Right lobe of liver (tissue), 6 donors: ENCODE data around the gene HIGD2A. TPM values are rescaled to one million over a fixed set of nuclear protein-coding genes. Genes with fewer than 3 reads are reported as not detected.
A peak's percentile ranks its signal among the peaks of the same experiment; 100 is the strongest.

Source experiments
- ATAC-seq, 4 donors: fragments of 200-7000 bp; cut with Tn5 transposase; one replicate each; pipeline ENCODE4 v1.9.1; 2020; ENCODE audit warnings: mild to moderate bottlenecking in 4 of 4, moderate library complexity in 4 of 4
- DNase-seq, 3 donors: peaks; one replicate each; pipeline ENCODE4 v3.0.0-alpha.2; 2020
- H3K27ac ChIP-seq, 3 donors: fragments of 200-600 bp; one replicate each; pipeline ENCODE4 v1.8.0; 2022
- H3K27me3 ChIP-seq, 2 donors: fragments of 200-600 bp; one replicate each; pipeline ENCODE4 v1.8.0; 2022
- H3K36me3 ChIP-seq, 4 donors: fragments of 200-600 bp; sonication (generic) in 1 of 4; one replicate each; pipeline versions ENCODE4 v1.5.1 to v1.8.0; 2017 to 2022; ENCODE audit warnings: control low read depth in 1 of 4
- H3K4me1 ChIP-seq, 4 donors: fragments of 200-600 bp; sonication (generic) in 1 of 4; one replicate each; pipeline versions ENCODE4 v1.5.1 to v1.8.0; 2017 to 2022; ENCODE audit warnings: control low read depth in 1 of 4
- H3K4me3 ChIP-seq, 3 donors: fragments of 200-600 bp; one replicate each; pipeline ENCODE4 v1.8.0; 2022
- H3K9me3 ChIP-seq, 4 donors: fragments of 200-600 bp; sonication (generic) in 1 of 4; one replicate each; pipeline versions ENCODE4 v1.5.1 to v1.8.0; 2017 to 2022; ENCODE audit warnings: control low read depth in 1 of 4
- POLR2A ChIP-seq: fragments of 450-650 bp; IDR thresholded peaks from one replicate; pipeline ENCODE4 v1.6.1; 2017; ENCODE audit warnings: antibody characterized with exemption, mild to moderate bottlenecking
- WGBS: methylation state at CpG from one replicate; pipeline ENCODE4 v1.1.6; 2018; ENCODE audit warnings: low coverage, low lambda C conversion rate; ENCODE audit not compliant: insufficient coverage; ENCODE audit errors: missing lambda C conversion rate; 5-methylcytosine and 5-hydroxymethylcytosine counted together
- intact Hi-C, 2 donors: fragments of 100-400 bp; cut with DNase I; formaldehyde crosslinking; loops; one replicate each; pipeline versions ENCODE4 v1.11.2 to v1.14.1; 2022
- total RNA-seq, 6 experiments: library from RNA; depleted of rRNA in 2 of 6; stranded (reverse); fragments of >200 nt in 2 of 6; fragmentation: NEBNext Ultra II Directional in 3 of 6; extraction: Animal tissue kit (Norgen Biotek cat#: 25700) in 3 of 6; gene quantifications; one replicate each; pipeline versions ENCODE4 v1.1.0 to v1.2.4, GENCODE V29; 2016 to 2023
- TF ChIP-seq, protein P1 (sequence below), 4 donors: fragments of 200-600 bp in 3 of 4; fragments of 450-650 bp in 1 of 4; IDR thresholded peaks; one replicate each; pipeline versions ENCODE4 v1.5.1 to v1.8.0; 2016 to 2022; ENCODE audit warnings: antibody characterized with exemption in 4 of 4, mild to moderate bottlenecking in 2 of 4
- donor health status: DM: no; HTN: yes; CAD: no.
- donor health status: DM: no; HTN: no; CAD: no.
- donor health status: DM: no; HTN: no; CAD: no.
- donor health status: DM: no; HTN: yes; CAD: no.
- donor health status: DM: no; HTN: yes; CAD: no.

HIGD2A gene
- total RNA-seq, 6 experiments from 2014 or later = 39.0 to 107 (median 56.5) TPM

GRCh38 chr5:176415240-176415951, 26.8 kb downstream of the HIGD2A start:
- DNase-seq (no peak), ATAC-seq (peak in 1 of 4 donors; percentile 2)
- H3K4me1 ChIP-seq = peaks cover 0 to 21% (median 2%) of the 10 kb centered on the region in 4 donors
- H3K27me3 ChIP-seq = no peaks in the 10 kb centered on the region
- H3K4me3 ChIP-seq = peak overlapping the region; percentile 81 to 95 (median 89)
- intact Hi-C loops = loop anchor here in 1 of 2 donors (10.0 kb wide), 1 partner anchor 239 kb away; no protein-coding TSS in a partner anchor
- H3K27ac ChIP-seq = peak overlapping the region; percentile 84 to 88 (median 87)
- whole genome bisulfite sequencing = 37% methylated on average over 8 of the region's 13 CpGs
- no peaks in the 10 kb centered on the region for H3K9me3 ChIP-seq
- H3K36me3 ChIP-seq = no peaks in the 10 kb centered on the region
- TF ChIP-seq, protein P1, sequence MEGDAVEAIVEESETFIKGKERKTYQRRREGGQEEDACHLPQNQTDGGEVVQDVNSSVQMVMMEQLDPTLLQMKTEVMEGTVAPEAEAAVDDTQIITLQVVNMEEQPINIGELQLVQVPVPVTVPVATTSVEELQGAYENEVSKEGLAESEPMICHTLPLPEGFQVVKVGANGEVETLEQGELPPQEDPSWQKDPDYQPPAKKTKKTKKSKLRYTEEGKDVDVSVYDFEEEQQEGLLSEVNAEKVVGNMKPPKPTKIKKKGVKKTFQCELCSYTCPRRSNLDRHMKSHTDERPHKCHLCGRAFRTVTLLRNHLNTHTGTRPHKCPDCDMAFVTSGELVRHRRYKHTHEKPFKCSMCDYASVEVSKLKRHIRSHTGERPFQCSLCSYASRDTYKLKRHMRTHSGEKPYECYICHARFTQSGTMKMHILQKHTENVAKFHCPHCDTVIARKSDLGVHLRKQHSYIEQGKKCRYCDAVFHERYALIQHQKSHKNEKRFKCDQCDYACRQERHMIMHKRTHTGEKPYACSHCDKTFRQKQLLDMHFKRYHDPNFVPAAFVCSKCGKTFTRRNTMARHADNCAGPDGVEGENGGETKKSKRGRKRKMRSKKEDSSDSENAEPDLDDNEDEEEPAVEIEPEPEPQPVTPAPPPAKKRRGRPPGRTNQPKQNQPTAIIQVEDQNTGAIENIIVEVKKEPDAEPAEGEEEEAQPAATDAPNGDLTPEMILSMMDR (IDR thresholded peaks at IDR 0.05) = no peak
- no peak for TF ChIP-seq POLR2A

DNA sequence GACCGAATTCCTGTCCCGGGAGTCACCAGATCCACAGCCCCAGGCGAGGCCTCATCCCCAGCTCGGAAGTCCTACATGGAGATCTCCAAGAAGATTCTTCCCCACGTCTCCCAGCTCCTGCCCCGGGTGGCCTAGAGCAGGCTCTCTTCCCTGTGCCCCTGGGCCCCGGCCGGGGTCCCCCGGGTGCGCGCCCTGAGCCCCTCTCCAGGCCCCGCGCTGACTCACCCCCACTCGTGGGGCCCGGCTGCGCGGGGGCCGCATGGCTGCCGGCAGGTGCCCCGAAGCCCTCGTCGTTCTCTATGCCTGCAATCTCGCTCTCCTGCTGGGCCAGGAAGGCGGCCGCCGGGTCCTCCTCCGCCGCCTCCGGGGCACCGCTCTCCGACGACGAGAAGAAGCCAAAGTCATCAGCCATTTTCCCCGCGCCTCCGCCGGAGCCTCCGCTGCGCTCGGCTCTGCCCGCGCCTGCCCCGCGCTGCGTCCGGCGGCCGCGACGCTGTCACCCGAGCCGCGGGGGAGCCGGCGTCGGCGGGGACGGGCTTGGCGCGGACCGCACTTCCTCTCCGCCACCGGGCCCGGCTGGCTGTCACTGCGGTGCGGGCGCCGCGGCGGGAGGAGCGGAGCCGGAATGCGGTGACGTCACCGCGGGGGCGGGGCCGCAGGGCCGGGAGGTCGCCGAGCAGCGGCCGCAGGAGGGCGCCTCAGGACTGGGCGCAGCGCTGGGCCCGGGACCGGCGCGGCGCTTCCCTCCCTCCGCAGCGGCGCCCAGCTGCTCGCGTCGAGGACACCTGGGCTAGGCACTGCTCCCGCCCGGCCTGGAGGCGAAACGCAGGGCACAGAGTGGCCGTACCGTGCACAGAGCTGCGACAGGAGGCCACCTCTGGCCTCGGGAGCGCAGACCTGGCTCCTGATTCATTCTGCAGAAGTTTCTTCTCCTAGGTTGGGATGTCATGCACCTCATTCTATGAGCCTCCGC, 27.7 kb downstream of the HIGD2A start, which contains the start of gene CLTB:
CLTB (minus strand) TSS at position 588 of the 973 bp plus-strand sequence; CDS start at position 412, 176 bp downstream.
- peak; percentile 95 to 99 (median 98) for ATAC-seq
- DNase-seq = peak; percentile 95 to 96 (median 95)
- TF ChIP-seq, protein P1 (IDR thresholded peaks at IDR 0.05) = peak; percentile 75 to 96 (median 87)
- TF ChIP-seq POLR2A = peak; percentile 98
- no peaks in the 10 kb centered on the region for H3K9me3 ChIP-seq
- no peaks in the 10 kb centered on the region for H3K36me3 ChIP-seq
- peaks cover 0 to 21% (median 2%) of the 10 kb centered on the region in 4 donors for H3K4me1 ChIP-seq
- peak within 1 kb of the TSS; percentile 81 to 95 (median 89) for H3K4me3 ChIP-seq
- WGBS = 0% methylated on average over 30 of the region's 107 CpGs
- peak within 1 kb of the TSS; percentile 84 to 88 (median 87) for H3K27ac ChIP-seq
- intact Hi-C loops = loop anchor here in 1 of 2 donors (10.0 kb wide), 1 partner anchor 239 kb away; no protein-coding TSS in a partner anchor
- no peaks in the 10 kb centered on the region for H3K27me3 ChIP-seq

DNA sequence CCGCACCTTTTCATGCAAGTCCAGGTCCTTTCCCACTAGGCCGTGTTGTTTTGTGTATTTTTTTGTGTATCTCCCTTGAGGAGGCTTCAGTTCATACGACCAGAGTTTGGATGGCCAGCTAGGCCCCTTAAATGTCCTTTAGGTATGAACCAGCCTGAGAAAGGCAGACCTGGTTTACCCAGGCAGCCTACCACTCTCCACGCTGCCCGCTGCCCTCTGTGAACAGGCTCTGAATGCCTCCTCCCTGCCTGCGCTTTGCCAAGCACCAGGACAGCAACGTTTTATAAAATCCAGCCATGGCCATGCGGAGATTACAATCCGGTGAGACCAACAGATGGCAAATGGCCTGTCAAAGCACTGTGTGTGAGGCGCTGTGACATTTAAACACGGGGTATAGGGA, 28.4 kb downstream of the HIGD2A start:
- ATAC-seq (no peak), DNase-seq (no peak)
- H3K4me3 ChIP-seq = peak overlapping the region in 1 of 3 donors; percentile 89
- no peaks in the 10 kb centered on the region for H3K27me3 ChIP-seq
- H3K36me3 ChIP-seq = no peaks in the 10 kb centered on the region
- no peak for TF ChIP-seq POLR2A
- H3K4me1 ChIP-seq = peaks cover 0 to 21% (median 2%) of the 10 kb centered on the region in 4 donors
- no peaks in the 10 kb centered on the region for H3K9me3 ChIP-seq
- peak overlapping the region in 2 of 3 donors; percentile 20 to 62 for H3K27ac ChIP-seq
- intact Hi-C loops = loop anchor here in 1 of 2 donors (10.0 kb wide), 1 partner anchor 238 kb away; no protein-coding TSS in a partner anchor
- WGBS = 88% methylated on average over 11 of the region's 11 CpGs

DNA sequence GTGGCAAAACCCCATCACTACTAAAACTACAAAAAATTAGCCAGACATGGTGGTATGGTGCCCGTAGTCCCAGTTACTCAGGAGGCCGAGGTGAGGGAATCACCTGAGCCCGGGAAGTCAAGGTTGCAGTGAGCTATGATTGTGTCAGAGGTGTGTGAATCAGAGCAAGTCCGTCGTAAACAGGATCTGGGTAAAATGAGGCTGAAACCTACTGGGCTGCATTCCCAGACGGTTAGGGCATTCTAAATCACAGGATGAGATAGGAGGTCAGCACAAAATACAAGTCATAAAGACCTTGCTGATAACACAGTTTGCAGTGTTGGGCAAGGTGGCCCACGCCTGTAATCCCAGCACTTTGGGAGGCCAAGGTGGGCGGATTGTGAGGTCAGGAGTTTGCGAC, 29.7 kb downstream of the HIGD2A start:
- Histone ChIP-seq H3K27me3 (no peaks in the 10 kb centered on the region), H3K9me3 (no peaks in the 10 kb centered on the region), H3K27ac (no peak overlapping the region), H3K36me3 (no peaks in the 10 kb centered on the region), H3K4me1 (peaks cover 0 to 21% (median 2%) of the 10 kb centered on the region in 4 donors), H3K4me3 (no peak overlapping the region)
- ATAC-seq (peak in 1 of 4 donors; percentile 39), DNase-seq (peak in 1 of 3 donors; percentile 43)
- WGBS = 59% methylated on average over 8 of the region's 9 CpGs
- intact Hi-C loops = loop anchor here in 1 of 2 donors (10.0 kb wide), 1 partner anchor 237 kb away; no protein-coding TSS in a partner anchor
- no peak for TF ChIP-seq POLR2A
- TF ChIP-seq, protein P1 (IDR thresholded peaks at IDR 0.05) = no peak
